Upper lobe of right lung (tissue), 1 donor: ENCODE results near the gene PRSS27. TPM values are rescaled to one million over a fixed set of nuclear protein-coding genes. Genes with fewer than 3 reads are reported as not detected.

ENCODE experiments used
- ATAC-seq: fragments of 200-7000 bp; cut with Tn5 transposase; one replicate; pipeline ENCODE4 v1.9.1; 2020; ENCODE audit warnings: mild to moderate bottlenecking, moderate library complexity
- DNase-seq: peaks from one replicate; pipeline ENCODE4 v3.0.0-alpha.2; 2020
- H3K27ac ChIP-seq: fragments of 200-600 bp; one replicate; pipeline ENCODE4 v1.8.0; 2022
- H3K27me3 ChIP-seq: fragments of 200-600 bp; one replicate; pipeline ENCODE4 v1.8.0; 2022; ENCODE audit warnings: mild to moderate bottlenecking
- H3K36me3 ChIP-seq: fragments of 200-600 bp; one replicate; pipeline ENCODE4 v1.8.0; 2022
- H3K4me1 ChIP-seq: fragments of 200-600 bp; one replicate; pipeline ENCODE4 v1.8.0; 2022
- H3K4me3 ChIP-seq: fragments of 200-600 bp; one replicate; pipeline ENCODE4 v1.8.0; 2022; ENCODE audit warnings: mild to moderate bottlenecking
- H3K9me3 ChIP-seq: fragments of 200-600 bp; one replicate; pipeline ENCODE4 v1.8.0; 2022
- intact Hi-C: fragments of 100-400 bp; cut with DNase I; formaldehyde crosslinking; loops from one replicate; pipeline ENCODE4 v1.11.0; 2022
- total RNA-seq: library from RNA; stranded (reverse); fragmentation: NEBNext Ultra II Directional; extraction: Animal tissue kit (Norgen Biotek cat#: 25700); gene quantifications from one replicate; pipeline ENCODE4 v1.2.1, GENCODE V29; 2021
- TF ChIP-seq, protein P1 (sequence below): fragments of 200-600 bp; IDR thresholded peaks from one replicate; pipeline ENCODE4 v1.8.0; 2022; ENCODE audit warnings: antibody characterized with exemption
- donor health status: DM: no; HTN: yes; CAD: no; lungs with severe emphysema.

The PRSS27 gene
- total RNA-seq, 1 donor from 2014 or later, result 0.81 TPM

DNA sequence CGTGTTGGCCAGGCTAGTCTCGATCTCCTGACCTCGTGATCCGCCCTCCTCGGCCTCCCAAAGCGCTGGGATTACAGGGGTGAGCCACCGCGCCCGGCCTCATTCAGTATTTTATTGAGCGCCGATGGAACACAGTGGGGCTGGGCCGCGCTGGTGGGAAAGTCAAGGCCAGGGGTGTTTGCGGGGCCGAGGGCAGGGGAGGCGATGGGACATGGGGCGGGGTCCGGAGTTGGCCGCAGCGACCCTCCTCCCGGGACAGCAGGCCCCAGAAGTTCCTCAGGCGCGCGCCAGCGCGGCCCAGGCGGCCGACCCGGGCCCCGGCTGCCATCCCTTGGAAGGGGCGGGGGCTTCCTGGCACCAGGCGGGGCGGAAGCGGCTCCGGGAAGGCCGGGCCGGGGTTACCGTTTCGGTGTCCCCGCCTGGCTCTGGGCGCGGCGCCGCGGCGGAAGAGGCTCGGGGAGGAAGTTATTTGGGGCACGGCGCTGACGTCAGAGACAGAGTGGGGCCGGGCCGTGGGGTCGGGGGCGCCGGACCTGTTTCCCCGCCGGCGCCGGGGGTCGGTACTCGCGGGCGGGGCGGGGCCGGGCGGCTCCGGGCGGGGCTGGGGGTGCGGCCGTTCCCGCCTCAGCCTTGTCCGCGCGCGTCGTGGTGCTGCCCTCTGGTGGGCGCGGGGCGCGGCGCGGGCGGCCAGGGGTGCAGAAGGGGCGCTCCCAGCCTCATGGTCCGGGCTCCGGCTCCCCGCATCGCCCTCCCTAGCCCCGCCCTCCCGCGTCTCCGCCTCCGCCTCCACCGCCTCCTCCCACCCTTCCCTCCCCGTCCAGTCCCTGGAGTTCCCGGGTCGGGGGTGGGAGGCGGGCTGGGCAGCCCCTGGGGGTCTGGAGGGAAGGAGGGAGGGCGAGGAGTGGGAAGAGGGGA, 952 bp upstream of the PRSS27 start:
- ATAC-seq (peak; percentile 90), DNase-seq (peak; percentile 94)
- Histone ChIP-seq H3K4me3 (peak overlapping the region; percentile 67), H3K9me3 (no peaks in the 10 kb centered on the region), H3K27ac (peak overlapping the region; percentile 81), H3K27me3 (no peaks in the 10 kb centered on the region), H3K36me3 (no peaks in the 10 kb centered on the region), H3K4me1 (peaks cover 11% of the 10 kb centered on the region)
- intact Hi-C loops, result no loop called here
- TF ChIP-seq, protein P1, sequence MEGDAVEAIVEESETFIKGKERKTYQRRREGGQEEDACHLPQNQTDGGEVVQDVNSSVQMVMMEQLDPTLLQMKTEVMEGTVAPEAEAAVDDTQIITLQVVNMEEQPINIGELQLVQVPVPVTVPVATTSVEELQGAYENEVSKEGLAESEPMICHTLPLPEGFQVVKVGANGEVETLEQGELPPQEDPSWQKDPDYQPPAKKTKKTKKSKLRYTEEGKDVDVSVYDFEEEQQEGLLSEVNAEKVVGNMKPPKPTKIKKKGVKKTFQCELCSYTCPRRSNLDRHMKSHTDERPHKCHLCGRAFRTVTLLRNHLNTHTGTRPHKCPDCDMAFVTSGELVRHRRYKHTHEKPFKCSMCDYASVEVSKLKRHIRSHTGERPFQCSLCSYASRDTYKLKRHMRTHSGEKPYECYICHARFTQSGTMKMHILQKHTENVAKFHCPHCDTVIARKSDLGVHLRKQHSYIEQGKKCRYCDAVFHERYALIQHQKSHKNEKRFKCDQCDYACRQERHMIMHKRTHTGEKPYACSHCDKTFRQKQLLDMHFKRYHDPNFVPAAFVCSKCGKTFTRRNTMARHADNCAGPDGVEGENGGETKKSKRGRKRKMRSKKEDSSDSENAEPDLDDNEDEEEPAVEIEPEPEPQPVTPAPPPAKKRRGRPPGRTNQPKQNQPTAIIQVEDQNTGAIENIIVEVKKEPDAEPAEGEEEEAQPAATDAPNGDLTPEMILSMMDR, result peak; percentile 58

DNA sequence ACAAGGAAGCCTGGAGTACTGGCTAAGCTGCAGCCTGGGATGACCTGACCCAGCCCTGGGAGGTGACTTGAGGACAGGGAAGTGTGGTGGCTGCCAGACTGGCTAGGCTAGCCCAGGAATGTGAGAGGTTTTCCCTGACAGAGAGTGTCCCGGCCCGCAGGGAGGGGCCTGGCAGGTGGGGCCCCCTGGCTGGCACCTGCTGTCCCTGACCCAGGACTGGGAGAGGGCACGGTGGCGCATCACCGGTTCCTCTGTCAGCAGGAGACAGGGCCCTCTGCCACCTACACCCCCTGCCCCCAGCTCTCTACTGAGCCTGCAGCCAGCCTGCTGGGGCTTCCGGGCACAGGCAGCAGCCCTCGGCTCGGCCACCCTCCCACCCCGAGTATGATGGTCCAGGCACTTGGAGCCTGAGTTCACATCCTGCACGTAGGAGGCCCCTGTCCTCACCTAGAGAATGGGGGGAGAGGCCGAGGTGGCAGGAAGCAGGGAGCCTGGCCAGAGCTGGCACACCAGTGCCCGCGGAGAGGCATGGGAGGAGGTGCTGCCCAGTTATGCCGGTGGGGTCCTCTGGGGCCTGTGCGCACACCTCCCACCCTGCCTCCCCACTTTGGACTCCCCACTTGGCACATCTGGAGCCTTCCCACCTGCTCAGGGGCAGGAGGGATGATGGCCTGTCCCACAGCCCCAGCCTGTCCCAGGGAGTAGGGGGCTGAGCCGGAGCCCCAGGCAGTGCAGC, 528 bp downstream of the PRSS27 start:
- peak; percentile 77 for DNase-seq
- Histone ChIP-seq H3K27ac (peak overlapping the region; percentile 4), H3K9me3 (no peaks in the 10 kb centered on the region), H3K36me3 (no peaks in the 10 kb centered on the region), H3K4me1 (peaks cover 11% of the 10 kb centered on the region), H3K4me3 (no peak overlapping the region), H3K27me3 (no peaks in the 10 kb centered on the region)
- TF ChIP-seq, protein P1, result no peak
- peak; percentile 45 for ATAC-seq
- intact Hi-C loops, result no loop called here

DNA sequence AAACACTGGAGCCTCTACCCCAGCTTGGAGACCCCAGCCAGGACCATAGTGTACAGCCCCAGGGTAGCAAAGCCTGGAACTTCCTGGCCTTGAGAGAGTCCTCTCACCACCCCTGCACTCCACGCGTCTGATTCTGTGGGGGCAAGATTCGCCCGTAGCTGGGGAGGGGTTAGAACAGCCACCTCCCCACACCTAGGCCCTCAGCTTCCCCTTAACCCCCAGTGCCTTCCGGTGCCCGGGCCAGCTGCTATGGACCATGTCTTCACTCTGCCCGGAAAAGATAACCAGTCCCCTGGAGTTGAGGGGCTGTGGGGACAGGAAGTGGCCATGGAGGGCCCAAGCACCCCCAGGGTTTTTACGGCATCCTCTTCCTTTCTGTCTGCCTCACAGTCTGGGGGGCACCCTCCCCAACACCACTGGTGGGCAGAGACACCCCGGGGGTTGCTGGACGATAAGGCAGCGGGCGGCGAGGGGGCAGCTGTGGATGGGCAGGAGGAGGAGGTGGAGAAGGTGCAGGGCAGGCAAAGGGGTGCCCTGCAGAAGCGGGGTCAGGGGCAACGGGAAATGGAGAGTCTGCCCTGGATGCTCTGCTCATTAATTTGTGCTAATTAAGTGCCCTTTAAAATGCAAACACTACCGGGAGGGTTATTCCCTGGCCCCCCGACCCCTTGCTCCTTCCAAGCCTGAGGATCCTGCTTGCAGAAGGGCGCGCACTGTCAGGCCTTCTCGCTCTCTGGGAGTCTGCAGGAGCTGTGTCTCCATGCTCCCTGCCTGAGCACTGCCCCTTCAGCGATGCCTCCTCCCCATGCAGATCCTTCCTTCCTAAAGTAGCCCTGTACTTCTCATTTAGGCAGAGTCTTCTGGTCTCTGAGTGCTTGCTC, 2.4 kb downstream of the PRSS27 start:
- Histone ChIP-seq H3K27me3 (no peaks in the 10 kb centered on the region), H3K27ac (no peak overlapping the region), H3K4me3 (no peak overlapping the region), H3K9me3 (no peaks in the 10 kb centered on the region), H3K36me3 (no peaks in the 10 kb centered on the region), H3K4me1 (peaks cover 11% of the 10 kb centered on the region)
- TF ChIP-seq, protein P1, result no peak
- intact Hi-C loops, result no loop called here
- ATAC-seq (no peak), DNase-seq (no peak)

DNA sequence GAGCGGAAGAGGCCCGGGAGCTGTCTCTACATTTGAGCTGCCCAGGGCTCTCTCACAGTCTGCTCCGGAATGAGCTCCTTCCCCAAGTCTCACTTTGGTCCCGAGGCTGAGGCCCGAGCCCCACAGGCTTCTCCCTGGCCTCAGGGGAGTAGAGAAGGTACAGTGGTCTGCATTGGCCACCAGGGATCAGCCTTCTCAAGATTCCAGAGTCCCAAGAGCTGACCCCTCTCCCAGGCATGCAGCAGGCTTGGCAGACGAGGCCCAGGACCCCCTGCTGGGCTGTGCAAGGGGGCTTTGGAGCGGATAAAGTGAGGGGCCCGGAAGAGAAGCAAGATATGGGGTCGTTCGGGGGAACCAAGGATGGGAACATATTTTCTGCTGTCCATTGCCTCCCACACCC, 3.1 kb downstream of the PRSS27 start:
- peaks cover 11% of the 10 kb centered on the region for H3K4me1 ChIP-seq
- no peaks in the 10 kb centered on the region for H3K36me3 ChIP-seq
- no peaks in the 10 kb centered on the region for H3K9me3 ChIP-seq
- no peaks in the 10 kb centered on the region for H3K27me3 ChIP-seq
- DNase-seq, result no peak
- intact Hi-C loops, result no loop called here
- TF ChIP-seq, protein P1, result no peak
- ATAC-seq, result no peak
- H3K4me3 ChIP-seq, result no peak overlapping the region
- H3K27ac ChIP-seq, result no peak overlapping the region
